GM15510 (cell line): ENCODE data around the gene MOXD1.

Experiments
- POLR2A ChIP-seq: IDR thresholded peaks from 3 replicates; pipeline ENCODE4 v1.6.1; 2011; ENCODE audit warnings: borderline replicate concordance; ENCODE audit not compliant: insufficient read length; ENCODE audit errors: extremely low read depth

MOXD1 gene

GRCh38 chr6:132285004-132285780 is 116.1 kb downstream of the MOXD1 start:
- TF ChIP-seq POLR2A: no peak

- TF ChIP-seq POLR2A: no peak
These were observed 118.6 kb downstream of the MOXD1 start for GRCh38 chr6:132282696-132283095.

- TF ChIP-seq POLR2A: no peak
These were observed 120.8 kb downstream of the MOXD1 start for GRCh38 chr6:132280436-132280835.

GRCh38 chr6:132279592-132280139 is 121.6 kb downstream of the MOXD1 start:
- no peak for TF ChIP-seq POLR2A

GRCh38 chr6:132275066-132275970 is 126.0 kb downstream of the MOXD1 start:
- TF ChIP-seq POLR2A: no peak

- no peak for TF ChIP-seq POLR2A
These were observed 128.5 kb downstream of the MOXD1 start for GRCh38 chr6:132272776-132273175.

GRCh38 chr6:132270726-132271402 is 130.4 kb downstream of the MOXD1 start:
- TF ChIP-seq POLR2A: no peak

- no peak for TF ChIP-seq POLR2A
These were observed 133.1 kb downstream of the MOXD1 start for GRCh38 chr6:132268209-132268608.

GRCh38 chr6:132265451-132266097 is 135.7 kb downstream of the MOXD1 start:
- no peak for TF ChIP-seq POLR2A

- TF ChIP-seq POLR2A: no peak
These were observed 137.2 kb downstream of the MOXD1 start for GRCh38 chr6:132264021-132264500.

GRCh38 chr6:132261354-132261753 is 139.9 kb downstream of the MOXD1 start:
- no peak for TF ChIP-seq POLR2A

- TF ChIP-seq POLR2A: no peak
These were observed 142.2 kb downstream of the MOXD1 start for GRCh38 chr6:132259070-132259469.

GRCh38 chr6:132257561-132257960 is 143.7 kb downstream of the MOXD1 start:
- TF ChIP-seq POLR2A: no peak

- TF ChIP-seq POLR2A: no peak
These were observed 144.8 kb downstream of the MOXD1 start for GRCh38 chr6:132256457-132256856.
